Measurements from ENCODE around the gene CTBS.
"Not testable (repeated sequence)": the region's sequence is repeated elsewhere in the genome, so short reads cannot be mapped to it uniquely, and the experiment has no call there.

Gene CTBS, protein sequence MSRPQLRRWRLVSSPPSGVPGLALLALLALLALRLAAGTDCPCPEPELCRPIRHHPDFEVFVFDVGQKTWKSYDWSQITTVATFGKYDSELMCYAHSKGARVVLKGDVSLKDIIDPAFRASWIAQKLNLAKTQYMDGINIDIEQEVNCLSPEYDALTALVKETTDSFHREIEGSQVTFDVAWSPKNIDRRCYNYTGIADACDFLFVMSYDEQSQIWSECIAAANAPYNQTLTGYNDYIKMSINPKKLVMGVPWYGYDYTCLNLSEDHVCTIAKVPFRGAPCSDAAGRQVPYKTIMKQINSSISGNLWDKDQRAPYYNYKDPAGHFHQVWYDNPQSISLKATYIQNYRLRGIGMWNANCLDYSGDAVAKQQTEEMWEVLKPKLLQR

DNA sequence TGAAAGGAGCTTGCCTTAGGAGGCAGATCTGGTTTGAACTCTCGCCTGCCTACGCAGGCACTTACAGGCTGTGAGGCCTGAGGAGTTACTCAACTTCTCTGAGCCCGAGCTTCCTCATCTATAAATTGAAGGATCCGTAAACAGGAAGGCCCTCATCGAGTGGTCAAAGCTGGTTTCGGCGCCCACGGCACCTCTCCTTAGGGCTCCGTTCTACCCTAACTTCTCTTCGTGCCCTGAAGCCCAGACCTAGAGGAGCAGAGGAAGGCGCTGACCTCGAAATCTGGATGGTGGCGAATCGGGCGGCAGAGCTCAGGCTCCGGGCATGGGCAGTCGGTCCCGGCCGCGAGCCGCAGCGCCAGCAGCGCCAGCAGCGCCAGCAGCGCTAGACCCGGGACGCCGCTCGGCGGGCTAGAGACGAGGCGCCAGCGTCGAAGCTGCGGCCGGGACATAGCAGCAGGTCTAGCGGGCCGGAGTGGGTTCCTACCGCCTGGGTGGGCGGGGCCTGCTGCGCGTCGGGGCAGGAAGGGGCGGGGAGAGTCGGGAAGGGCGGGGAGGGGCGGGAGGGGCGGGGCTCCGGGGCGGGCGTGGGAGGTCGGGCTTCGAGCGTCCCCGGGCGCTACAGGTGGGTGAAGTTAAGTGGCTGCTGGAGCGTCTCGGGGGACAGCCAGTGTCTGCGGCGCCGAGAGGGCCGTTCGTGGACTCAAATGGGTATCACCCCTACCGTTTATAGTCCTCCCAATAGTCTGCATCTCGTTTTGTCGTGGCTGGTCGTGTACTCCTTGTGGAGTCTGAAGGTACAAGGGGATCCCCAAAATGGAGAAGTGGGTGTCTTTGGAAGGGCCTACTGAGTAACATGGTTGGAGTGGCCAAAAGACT is at the start of gene CTBS:
TSS of gene CTBS (minus strand) at position 474 of the 876 bp plus-strand sequence. CDS start at position 449, 25 bp downstream.
- peak; percentile 89 for DNase-seq (ENCODE audit: low spot score)

DNA sequence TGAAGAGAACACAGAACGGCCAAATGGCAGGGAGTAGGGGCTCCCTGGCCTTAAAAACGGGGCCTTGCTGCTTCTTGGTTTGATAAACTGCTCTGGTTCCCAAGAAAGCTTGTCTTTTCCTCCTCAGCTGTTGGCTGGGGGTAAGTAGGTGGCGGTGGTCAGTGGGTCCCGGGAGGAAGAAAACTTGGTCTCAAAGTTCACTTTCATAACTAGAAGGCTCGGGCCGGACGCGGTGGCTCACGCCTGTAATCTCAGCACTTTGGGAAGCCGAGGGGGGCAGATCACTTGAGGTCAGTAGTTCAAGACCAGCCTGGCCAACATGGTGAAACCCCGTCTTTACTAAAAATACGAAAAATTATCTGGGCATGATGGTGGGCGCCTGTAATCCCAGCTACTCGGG is 47.3 kb upstream of the CTBS start:
- no peak for DNase-seq (ENCODE audit: low spot score)

DNA sequence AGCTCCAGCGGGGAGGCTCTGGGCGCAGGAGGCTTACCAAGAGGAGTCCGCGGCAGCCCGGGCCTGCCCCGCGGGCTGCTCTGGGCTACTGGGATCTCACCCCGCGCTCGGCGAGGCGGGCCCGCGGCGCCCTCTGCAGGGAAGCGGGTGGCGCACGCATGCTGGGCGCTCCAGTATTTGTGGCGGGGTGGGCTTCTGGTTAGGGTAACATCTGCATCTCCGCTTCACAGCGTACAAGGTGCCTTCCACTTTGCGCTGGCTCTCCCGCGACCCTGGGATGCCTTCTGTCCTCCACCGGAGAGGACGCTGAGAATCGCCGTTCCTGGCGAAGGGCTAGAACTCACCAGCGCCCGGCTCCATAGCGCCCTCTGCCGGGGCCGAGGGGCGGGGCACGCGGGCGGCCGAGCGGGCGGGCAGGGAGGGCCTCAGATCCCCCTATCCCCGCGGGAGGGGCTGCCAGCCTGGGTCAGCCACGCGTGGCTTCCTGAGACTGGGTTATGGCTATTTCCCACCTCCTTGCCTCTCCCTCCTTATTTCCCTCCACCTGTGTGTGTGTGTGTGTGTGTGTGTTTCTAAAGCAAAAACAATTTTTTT is 46.6 kb upstream of the CTBS start:
- DNase-seq (ENCODE audit: low spot score), result peak; percentile 86

DNA sequence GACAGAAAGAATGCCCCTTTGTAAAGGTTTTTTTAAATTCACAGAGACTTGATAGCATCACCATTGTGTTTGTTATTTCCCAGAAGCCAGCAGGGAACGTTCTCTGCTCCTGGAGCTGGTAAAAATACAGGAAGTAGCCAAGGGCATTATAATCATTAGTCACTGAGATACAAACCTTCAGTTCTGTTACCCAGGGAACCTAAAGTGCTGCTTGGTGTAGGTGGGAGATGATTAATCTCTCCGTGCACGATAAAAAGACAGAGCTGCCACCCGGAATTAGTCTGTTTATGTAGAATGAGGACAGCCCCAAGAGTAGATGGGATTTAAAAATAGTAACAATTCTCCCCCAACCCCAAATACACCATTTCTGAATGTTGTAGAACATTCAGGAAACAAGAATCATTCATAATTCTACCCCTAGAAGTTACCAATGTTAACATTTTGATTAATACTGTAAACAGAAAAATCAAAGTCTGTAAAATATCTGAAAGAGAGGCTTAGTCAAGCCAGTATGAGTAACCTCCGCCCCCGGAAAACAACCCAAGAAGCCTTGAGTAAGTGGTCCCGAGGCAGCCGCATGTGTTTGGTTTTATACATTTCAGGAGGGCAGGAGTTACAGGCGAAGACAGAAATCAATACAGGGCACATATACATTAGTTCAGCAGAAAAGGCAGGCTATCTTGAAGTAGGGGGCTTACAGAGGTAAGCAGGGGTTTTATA is 45.3 kb upstream of the CTBS start:
- peak; percentile 99 for DNase-seq (ENCODE audit: low spot score)

DNA sequence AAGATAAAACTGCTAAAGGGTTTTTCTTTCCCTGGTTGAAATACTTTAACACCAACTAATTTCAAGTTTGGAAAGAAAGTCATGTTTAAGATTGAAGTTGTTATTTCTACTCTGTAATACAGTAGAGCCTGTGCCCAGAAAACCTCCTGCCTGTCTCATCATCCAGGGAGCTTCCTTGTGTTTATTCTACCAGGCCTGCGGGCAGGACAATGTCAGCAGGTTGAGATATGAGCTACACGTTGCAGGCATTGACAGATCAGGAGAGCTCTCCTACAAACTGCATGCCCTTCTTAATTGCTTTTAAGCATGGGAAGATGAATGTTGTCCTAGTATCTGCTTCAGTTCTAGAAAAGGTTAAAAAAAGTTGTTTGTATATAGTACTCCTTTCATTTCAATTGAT is 43.1 kb upstream of the CTBS start:
- DNase-seq (ENCODE audit: low spot score), result no peak

DNA sequence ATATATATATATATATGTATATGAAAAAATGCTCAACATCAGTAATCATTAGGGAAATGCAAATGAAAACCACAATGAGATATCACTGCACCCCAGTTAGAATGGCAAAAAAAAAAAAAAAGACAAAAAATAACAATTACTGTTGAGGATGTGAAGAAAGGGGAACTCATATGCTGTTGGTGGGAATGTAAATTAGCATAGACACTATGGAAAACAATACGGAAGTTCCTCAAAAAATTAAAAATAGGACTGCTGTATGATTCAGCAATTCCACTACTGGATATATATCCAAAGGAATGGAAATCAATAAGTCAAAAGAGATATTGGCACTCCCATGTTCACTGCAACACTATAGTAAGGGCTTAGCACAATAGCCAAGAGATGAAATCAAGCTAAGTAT is 41.5 kb upstream of the CTBS start:
- DNase-seq (ENCODE audit: low spot score), result no peak

DNA sequence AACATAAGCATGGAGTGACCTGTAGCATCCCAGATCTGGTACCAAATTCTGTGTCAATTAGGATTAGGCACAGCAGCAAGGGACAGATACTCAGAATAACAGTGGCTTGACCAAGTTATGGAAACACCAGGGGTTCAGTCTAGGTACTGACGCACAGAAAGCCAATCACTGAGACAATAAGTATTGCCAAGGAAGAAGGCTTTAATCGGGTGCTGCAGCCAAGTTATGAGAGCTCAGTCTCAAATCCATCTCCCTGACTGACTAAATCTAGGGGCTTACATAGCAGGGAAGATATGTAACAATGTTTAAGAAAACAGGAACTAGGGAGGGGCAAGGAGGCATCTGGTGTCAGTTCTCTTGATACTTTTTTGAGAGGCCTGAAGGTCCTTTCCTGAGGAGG is 39.6 kb upstream of the CTBS start:
- DNase-seq (ENCODE audit: low spot score), result no peak

DNA sequence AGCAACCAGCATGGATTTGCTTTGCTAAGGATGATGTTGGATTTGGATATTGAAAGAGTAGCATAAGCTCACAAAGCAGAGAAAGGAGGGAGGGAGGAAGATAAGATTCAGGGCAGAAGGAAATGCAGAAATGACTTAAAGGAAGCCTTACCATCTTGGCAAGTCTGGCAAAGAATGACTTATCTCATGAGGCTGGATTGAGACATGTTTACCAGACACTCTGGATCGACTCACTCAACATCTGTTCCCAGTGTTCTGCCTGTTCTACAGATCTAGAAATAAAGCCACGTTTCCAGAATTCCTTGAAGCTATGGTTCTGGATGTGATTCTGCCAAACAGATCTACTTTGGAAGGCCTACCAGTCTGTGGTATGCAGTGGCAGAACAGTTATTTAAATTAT is 38.8 kb upstream of the CTBS start:
- DNase-seq (ENCODE audit: low spot score), result no peak

DNA sequence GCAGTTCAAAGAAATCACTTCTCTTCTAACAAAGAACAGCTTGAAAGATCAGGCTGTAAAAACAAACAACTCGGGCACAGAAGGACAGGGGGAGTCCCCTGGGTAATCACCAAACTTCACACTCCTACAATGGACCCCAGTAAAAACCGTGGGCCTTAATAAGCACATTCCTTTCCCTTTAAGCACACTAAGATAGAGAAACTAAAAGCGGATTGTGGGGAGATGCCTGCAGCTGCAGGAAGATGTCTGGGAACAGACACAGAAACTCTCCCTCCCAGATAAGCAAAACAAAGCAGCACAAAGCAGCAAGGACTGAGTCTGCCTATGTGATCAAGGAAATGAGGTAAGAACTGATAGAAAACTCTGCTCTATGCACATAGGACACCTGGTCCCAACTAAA is 37.6 kb upstream of the CTBS start:
- DNase-seq (ENCODE audit: low spot score), result no peak

DNA sequence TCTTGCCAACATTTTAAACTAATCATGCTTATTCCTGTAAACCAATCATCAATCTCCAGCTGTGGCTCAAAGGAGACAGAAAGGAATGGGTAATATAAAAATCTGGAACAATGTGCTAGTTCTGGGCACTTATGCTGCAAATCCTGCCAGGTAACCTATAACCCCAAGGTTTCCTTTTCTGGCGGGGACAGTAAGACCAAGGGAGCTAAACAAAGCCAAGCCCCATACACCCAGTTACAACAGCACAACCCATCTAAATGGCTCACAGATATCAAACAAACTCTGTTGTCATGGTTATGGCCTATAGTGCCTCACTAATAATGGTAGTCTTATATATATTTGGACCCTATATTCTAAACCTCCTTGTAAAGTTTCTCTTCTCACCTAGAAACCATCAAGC is 36.9 kb upstream of the CTBS start:
- DNase-seq (ENCODE audit: low spot score), result no peak

DNA sequence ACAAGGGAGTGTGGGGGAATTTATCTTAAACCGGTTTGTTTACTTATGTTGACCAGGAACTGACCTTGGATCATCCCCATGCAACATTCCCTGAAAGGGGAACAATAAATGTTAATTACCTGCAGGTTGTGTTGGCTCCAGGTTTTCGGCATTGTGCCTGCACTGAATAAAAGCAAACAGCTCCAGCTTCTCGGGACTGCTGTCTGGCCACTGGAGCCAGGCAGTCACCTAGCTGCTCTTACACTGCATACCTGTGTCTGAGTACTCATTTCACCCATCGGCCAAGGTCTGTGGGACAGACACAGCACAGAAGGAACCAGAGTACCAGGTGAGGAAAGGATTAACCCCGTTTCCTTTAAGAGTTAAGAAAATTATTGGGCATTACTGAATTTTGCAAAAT is 32.7 kb upstream of the CTBS start:
- no peak for DNase-seq (ENCODE audit: low spot score)

DNA sequence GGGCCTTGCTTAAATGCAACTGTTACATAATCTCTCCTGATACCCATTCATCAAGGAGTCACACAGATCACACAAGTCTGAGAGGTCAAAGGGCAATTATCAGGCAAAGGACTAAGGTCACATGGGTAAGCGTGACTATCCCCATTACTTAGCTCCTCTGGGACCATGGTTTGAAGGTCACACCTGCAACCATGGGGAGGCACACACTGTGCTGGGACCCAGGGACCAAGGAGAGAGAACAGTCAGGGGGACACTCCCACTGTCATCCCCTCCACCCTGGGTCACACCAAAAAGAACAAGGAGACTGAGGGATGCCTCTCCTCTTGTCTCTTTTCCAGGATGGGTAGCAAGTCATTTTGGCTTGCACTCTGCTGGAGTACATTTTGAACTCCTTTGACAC is 30.9 kb upstream of the CTBS start:
- no peak for DNase-seq (ENCODE audit: low spot score)

DNA sequence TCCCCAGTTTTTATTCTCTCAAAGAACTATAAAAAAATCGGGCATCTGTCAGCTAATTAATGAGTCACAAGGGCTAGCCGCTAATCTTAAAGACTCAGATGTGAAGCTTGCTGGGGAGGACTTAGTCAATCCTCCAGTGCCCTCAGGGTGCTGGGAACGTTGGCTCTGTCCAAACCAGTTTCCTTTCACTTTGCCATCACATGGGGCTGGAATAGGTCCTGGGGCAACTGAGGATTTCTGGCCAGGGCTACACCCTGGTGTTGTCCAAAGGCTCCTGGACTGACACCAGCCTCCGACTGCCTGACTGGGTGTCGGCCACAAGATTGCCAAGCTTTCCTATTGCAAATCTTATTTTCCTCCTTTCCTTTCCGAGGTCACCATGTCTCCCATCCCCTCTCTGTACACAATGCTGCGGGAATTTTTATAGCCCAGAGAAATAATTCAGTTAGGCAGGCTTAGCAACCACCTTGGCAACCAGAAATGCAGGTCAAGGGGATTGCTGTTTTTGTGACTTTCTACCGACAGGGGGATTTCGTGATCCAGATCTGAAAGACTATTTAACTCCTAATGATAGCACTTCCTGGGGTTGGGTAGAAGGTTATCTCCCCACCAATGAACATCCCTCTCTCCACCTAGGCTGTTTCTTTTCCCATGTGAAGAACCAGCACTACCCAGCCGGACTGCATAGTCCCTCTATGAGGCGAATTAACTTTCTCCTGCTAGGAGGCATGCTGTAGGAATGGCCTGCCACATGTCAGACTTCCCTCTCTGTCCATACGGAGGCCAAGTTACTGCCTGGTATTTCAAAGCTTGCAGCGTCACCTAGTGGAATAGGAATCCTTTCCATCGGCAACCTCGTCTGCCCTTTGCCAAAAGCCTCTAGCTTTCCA is 29.9 kb upstream of the CTBS start:
- peak; percentile 87 for DNase-seq (ENCODE audit: low spot score)

DNA sequence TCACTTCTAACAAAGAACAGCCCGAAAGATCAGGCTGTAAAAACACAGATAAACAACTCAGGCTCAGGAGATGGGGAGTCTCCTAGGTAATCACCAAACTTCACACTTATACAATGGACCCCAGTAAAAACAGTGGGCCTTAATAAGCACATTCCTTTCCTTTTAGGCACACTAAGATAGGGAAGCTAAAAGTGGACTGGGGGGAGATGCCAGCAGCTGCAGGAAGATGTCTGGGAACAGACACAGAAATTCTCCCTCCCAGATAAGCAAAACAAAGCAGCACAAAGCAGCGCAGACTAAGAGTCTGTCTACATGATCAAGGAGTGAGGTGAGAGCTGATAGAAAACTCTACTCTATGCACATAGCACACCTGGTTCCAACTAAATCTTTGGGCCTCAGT is 29.0 kb upstream of the CTBS start:
- DNase-seq (ENCODE audit: low spot score), result no peak

DNA sequence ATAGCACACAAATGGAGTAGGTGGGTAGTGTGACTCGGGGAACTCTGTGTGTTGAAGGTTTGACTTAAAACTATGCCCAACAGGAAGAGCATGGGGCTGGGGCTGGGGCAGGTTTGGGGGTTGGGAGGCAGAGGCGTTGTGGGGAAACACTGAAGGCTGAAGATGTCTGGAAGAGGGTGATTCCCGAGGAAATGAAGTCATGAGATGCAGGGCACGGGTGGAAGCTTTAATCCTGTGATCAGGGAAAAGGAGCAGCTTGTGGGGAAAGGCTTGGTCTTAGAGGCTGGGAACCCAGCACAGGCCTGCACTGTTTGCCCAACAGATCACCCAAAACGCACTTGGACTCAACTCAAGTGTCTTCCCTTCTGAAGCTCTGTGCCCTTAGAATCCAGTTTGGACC is 26.6 kb upstream of the CTBS start:
- DNase-seq (ENCODE audit: low spot score), result no peak

DNA sequence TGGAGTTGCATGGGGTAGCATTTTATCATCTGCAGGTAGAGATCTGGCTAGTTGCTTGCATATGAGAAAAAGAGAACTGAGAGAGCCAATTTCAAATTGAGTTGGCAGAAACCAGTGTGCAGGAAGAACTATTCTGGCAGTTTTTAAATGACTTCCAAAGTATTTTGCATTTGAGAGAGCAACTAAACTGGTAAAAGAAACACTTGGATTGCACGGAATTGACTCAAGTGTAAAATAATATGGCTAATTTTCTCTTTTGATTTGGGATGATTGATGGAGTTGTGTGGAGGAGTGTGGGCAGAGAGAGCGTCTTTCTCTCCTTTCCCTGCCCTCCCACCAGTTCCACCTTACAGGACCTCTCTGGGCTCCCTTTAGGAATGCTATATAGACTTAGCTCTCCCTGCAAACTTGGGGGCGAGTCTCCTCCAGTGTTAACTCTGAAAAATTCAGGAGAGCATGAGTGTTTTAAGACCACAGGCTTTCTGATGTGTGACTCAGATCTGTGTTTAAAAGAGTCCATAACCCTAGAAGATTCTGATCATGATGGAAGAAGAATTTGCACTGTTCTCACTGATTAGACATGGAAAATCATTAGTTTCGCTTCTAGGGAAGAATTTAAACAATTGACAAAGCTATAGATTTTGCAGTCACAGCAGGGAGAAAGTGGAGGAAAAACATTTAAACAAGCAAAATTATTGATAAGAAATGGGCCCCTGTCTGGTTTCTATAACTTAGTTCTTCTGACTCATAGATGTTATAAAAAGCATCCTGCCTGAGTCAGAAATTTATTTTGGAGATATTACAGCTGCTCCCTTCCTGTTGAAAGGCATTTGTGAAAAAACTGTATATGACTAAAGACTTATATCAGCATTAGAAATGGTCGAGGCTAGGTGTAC is 24.9 kb upstream of the CTBS start:
- DNase-seq (ENCODE audit: low spot score), result peak; percentile 87

DNA sequence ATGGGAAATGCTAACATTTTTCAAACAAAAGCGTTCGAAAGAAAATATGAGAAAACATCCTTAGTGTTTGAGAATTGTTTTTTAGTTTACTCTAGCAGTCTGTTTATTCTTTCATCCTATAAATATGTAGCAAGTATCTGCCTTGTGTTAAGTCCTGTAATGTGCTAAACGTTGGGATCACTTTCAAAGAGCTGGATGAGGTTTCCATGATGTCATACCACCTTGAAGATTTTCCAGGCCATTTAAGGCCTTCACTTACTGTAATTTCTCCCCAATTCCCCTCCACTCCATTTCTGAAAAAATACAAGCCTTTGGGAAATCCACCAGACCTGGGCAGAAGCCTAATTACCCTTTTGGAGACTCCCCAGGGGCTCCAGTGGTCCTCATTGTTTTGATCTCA is 24.2 kb upstream of the CTBS start:
- DNase-seq (ENCODE audit: low spot score), result no peak

DNA sequence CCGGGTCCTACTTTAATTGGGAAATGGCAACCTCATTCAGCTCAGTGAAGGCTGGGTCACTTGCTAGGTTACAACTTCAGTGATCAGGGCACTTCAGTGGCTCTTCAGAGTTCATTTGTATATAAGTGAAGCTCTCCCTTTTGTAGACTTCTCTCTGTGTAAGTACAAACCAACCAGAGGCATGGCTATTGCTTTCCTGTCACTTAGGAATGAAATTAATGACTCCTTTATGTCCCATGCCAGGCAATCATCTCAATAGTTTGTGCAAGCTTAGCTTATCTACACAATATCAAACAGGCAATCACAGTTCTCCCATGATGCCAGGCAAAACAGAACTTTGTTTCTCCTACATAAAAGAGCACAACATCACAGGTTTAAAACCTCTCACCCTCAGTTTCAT is 22.8 kb upstream of the CTBS start:
- no peak for DNase-seq (ENCODE audit: low spot score)

DNA sequence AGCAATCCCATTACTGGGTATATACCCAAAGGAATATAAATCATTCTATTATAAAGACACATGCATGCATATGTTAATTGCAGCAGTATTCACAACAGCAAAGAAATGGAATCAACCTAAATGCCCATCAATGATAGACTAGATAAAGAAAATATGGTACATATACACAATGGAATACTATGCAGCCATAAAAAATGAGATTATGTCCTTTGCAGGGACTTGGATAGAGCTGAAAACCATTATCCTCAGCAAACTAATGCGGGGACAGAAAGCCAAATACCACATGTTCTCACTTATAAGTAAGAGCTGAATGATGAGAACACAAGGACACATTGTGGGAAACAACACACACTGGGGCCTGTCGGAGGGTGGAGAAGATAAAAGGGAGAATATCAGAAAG is 20.7 kb upstream of the CTBS start:
- DNase-seq (ENCODE audit: low spot score), result not testable (repeated sequence)

DNA sequence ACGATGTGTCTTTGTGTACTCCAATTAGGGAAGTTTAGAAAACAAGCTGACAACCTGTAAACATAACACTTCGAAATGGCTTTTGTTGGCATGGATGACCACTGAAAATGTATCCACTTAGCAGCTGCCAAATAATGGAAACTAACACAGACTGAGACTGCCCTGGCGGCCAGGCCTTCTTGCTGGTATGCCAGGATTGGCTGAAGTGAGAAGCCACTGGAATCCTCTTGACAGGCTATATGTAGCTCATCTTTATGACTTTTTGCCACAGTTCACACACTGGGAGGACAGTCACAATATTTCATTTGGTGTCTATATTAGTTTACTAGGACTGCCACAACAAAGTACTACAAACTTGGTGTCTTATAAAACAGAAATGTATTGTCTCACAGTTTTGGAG is 12.9 kb upstream of the CTBS start:
- no peak for DNase-seq (ENCODE audit: low spot score)

All from RKO (cell line).